H1 (cell line): ENCODE measurements around the gene FSIP1. TPM values are rescaled to one million over a fixed set of nuclear protein-coding genes. Genes with fewer than 3 reads are reported as not detected.

ENCODE experiments used
- CTCF ChIA-PET: fragments of 300-600 bp; sonication (Branson Sonifier 250); formaldehyde crosslinking; loops from one replicate; lab custom pipeline; 2021; ENCODE audit not compliant: partially characterized antibody; lab: Charles Lee
- POLR2A ChIA-PET: fragments of 300-600 bp; sonication (Branson Sonifier 250); formaldehyde crosslinking; loops from one replicate; lab custom pipeline; 2021; ENCODE audit warnings: inconsistent platforms; ENCODE audit not compliant: partially characterized antibody; lab: Charles Lee
- DNase-seq, 2 experiments: peaks; one replicate each; pipeline versions ENCODE4 v3.0.0 to v3.0.0-alpha.2; 2010 to 2022; ENCODE audit warnings: low spot score in 2 of 2, low read depth in 1 of 2, mixed read lengths in 1 of 2
- FAIRE-seq: peaks from 2 replicates; lab custom pipeline; 2011; peaks lifted over from hg19 to GRCh38; lab: Jason Lieb, UNC
- H2AFZ ChIP-seq: 2 replicates; pipeline ENCODE4 v1.8.1; 2012; ENCODE audit warnings: low read length, inconsistent platforms
- H2AK5ac ChIP-seq: 2 replicates; pipeline ENCODE4 v1.6.1; 2013; ENCODE audit warnings: low read depth, low read length
- H2BK120ac ChIP-seq: replicated peaks from 2 replicates; pipeline ENCODE3; 2013; ENCODE audit warnings: low read depth, low read length, inconsistent platforms
- H2BK12ac ChIP-seq: 2 replicates; pipeline ENCODE4 v1.6.1; 2013; ENCODE audit warnings: low read depth, low read length
- H2BK15ac ChIP-seq: 2 replicates; pipeline ENCODE4 v1.6.1; 2013; ENCODE audit warnings: low read length
- H2BK20ac ChIP-seq: 2 replicates; pipeline ENCODE4 v1.6.1; 2013; ENCODE audit warnings: low read length
- H2BK5ac ChIP-seq: 2 replicates; pipeline ENCODE4 v1.6.1; 2013; ENCODE audit warnings: low read depth, low read length
- H3K14ac ChIP-seq: 2 replicates; pipeline ENCODE4 v1.6.1; 2013; ENCODE audit warnings: inconsistent platforms; ENCODE audit not compliant: insufficient read length
- H3K18ac ChIP-seq: 2 replicates; pipeline ENCODE4 v1.6.1; 2013; ENCODE audit warnings: low read length; ENCODE audit errors: extremely low read depth
- H3K23ac ChIP-seq: 2 replicates; pipeline ENCODE4 v1.6.1; 2013; ENCODE audit warnings: inconsistent platforms; ENCODE audit not compliant: insufficient read length
- H3K23me2 ChIP-seq: 2 replicates; pipeline ENCODE4 v1.6.1; 2013; ENCODE audit warnings: low read depth, low read length
- H3K27ac ChIP-seq: 2 replicates; pipeline ENCODE4 v1.6.1; 2011; ENCODE audit warnings: low read depth, low read length, inconsistent platforms
- H3K27me3 ChIP-seq, 4 experiments: replicated peaks in 1 of 4; 1 replicate in 1 of 4; 2 replicates in 3 of 4; pipeline versions ENCODE4 v1.6.1 to v1.8.1; 2011 to 2013; ENCODE audit warnings: low read length in 3 of 4, mild to moderate bottlenecking in 3 of 4, inconsistent platforms in 2 of 4, mixed read lengths in 2 of 4, moderate library complexity in 1 of 4; ENCODE audit not compliant: control insufficient read depth in 3 of 4, insufficient read depth in 3 of 4; ENCODE audit errors: extremely low read depth in 1 of 4
- H3K36me3 ChIP-seq, 4 experiments: 2 replicates each; pipeline versions ENCODE4 v1.6.1 to v1.8.1; 2011 to 2013; ENCODE audit warnings: mild to moderate bottlenecking in 4 of 4, low read length in 3 of 4, moderate library complexity in 2 of 4, control low read depth in 1 of 4, inconsistent platforms in 1 of 4; ENCODE audit not compliant: insufficient read depth in 4 of 4, control insufficient read depth in 2 of 4
- H3K4ac ChIP-seq: replicated peaks from 2 replicates; pipeline ENCODE3; 2013; ENCODE audit warnings: low read length, low read depth, mixed read lengths, inconsistent platforms; ENCODE audit not compliant: insufficient read length
- H3K4me1 ChIP-seq, 4 experiments: replicated peaks in 1 of 4; 1 replicate in 1 of 4; 2 replicates in 3 of 4; pipeline versions ENCODE4 v1.6.1 to v1.8.1; 2011 to 2013; ENCODE audit warnings: low read length in 3 of 4, inconsistent platforms in 2 of 4, mixed read lengths in 1 of 4; ENCODE audit not compliant: insufficient read depth in 4 of 4, control insufficient read depth in 3 of 4
- H3K4me2 ChIP-seq, 2 experiments: 2 replicates each; pipeline versions ENCODE4 v1.6.1 to v1.8.1; 2011 to 2013; ENCODE audit warnings: low read depth in 2 of 2, low read length in 2 of 2, control low read depth in 1 of 2, inconsistent platforms in 1 of 2, mild to moderate bottlenecking in 1 of 2; ENCODE audit not compliant: insufficient read depth in 1 of 2
- H3K4me3 ChIP-seq, 4 experiments: fragments of 200-600, 300-600 bp in 1 of 4; sonication (generic), shearing (Covaris generic), sonication (Bioruptor Twin) in 1 of 4; 2 replicates each; pipeline versions ENCODE4 v1.5.1 to v1.8.1; 2011 to 2016; ENCODE audit warnings: low read length in 4 of 4, low read depth in 3 of 4, control low read depth in 2 of 4, inconsistent platforms in 2 of 4, mild to moderate bottlenecking in 2 of 4, mixed read lengths in 1 of 4, moderate library complexity in 1 of 4; ENCODE audit not compliant: insufficient read depth in 2 of 4; ENCODE audit errors: extremely low read depth in 1 of 4
- H3K56ac ChIP-seq: replicated peaks from 2 replicates; pipeline ENCODE3; 2013; ENCODE audit warnings: low read depth, mild to moderate bottlenecking, mixed read lengths, low read length, inconsistent platforms; ENCODE audit not compliant: insufficient read length
- H3K79me1 ChIP-seq: 2 replicates; pipeline ENCODE4 v1.6.1; 2013; ENCODE audit warnings: low read depth, low read length, control low read depth
- H3K79me2 ChIP-seq, 2 experiments: 2 replicates each; pipeline versions ENCODE4 v1.6.1 to v1.8.1; 2012 to 2013; ENCODE audit warnings: low read length in 2 of 2, mild to moderate bottlenecking in 2 of 2, inconsistent platforms in 1 of 2; ENCODE audit not compliant: insufficient read depth in 2 of 2, control insufficient read depth in 1 of 2
- H3K9ac ChIP-seq, 4 experiments: replicated peaks in 1 of 4; 1 replicate in 1 of 4; 2 replicates in 3 of 4; pipeline versions ENCODE4 v1.6.1 to v1.8.1; 2011 to 2013; ENCODE audit warnings: low read depth in 3 of 4, low read length in 3 of 4, control low read depth in 2 of 4, mild to moderate bottlenecking in 2 of 4, moderate library complexity in 2 of 4, inconsistent platforms in 1 of 4; ENCODE audit errors: extremely low read depth in 1 of 4
- H3K9me3 ChIP-seq, 2 experiments: 2 replicates each; pipeline versions ENCODE4 v1.6.1 to v1.8.1; 2012 to 2013; ENCODE audit warnings: mild to moderate bottlenecking in 2 of 2, moderate library complexity in 2 of 2, control low read depth in 1 of 2, inconsistent platforms in 1 of 2, low read depth in 1 of 2, low read length in 1 of 2, mixed read lengths in 1 of 2; ENCODE audit not compliant: insufficient read depth in 2 of 2
- H4K20me1 ChIP-seq, 2 experiments: replicated peaks in 1 of 2; 2 replicates each; pipeline versions ENCODE3 to v1.8.1; 2011 to 2013; ENCODE audit warnings: inconsistent platforms in 2 of 2, low read length in 2 of 2, mild to moderate bottlenecking in 1 of 2; ENCODE audit not compliant: insufficient read depth in 2 of 2, control insufficient read depth in 1 of 2
- H4K5ac ChIP-seq: 2 replicates; pipeline ENCODE4 v1.6.1; 2013; ENCODE audit warnings: low read length, low read depth, mixed read lengths, inconsistent platforms; ENCODE audit not compliant: insufficient read length
- H4K8ac ChIP-seq: 2 replicates; pipeline ENCODE4 v1.8.0; 2013; ENCODE audit warnings: mild to moderate bottlenecking, moderate library complexity, low read length, inconsistent platforms; ENCODE audit not compliant: insufficient read depth; ENCODE audit errors: extremely low read depth
- H4K91ac ChIP-seq: replicated peaks from 2 replicates; pipeline ENCODE3; 2013; ENCODE audit warnings: low read length, mixed read lengths, inconsistent platforms; ENCODE audit not compliant: insufficient read length
- CBX5 ChIP-seq: fragments of 300-800, 300-1000 bp; sonication (generic); IDR thresholded peaks from 2 replicates; pipeline ENCODE4 v1.7.1; 2016; ENCODE audit warnings: antibody characterized with exemption, low read length, low read depth
- E2F6 ChIP-seq: IDR thresholded peaks from 2 replicates; pipeline ENCODE4 v1.6.1; 2012; ENCODE audit warnings: inconsistent platforms
- JUND ChIP-seq: IDR thresholded peaks from 2 replicates; pipeline ENCODE4 v1.6.1; 2011; ENCODE audit warnings: mild to moderate bottlenecking, improper control_type of control experiment, low read length
- MAFK ChIP-seq: IDR thresholded peaks from 2 replicates; pipeline ENCODE4 v1.6.1; 2012; ENCODE audit warnings: low read depth, mild to moderate bottlenecking, improper control_type of control experiment, low read length
- NRF1 ChIP-seq: IDR thresholded peaks from 2 replicates; pipeline ENCODE4 v1.6.1; 2011; ENCODE audit warnings: mild to moderate bottlenecking, low read depth, low read length, improper control_type of control experiment
- SAP30 ChIP-seq: fragments of 300-600 bp; sonication (generic); IDR thresholded peaks from 2 replicates; pipeline ENCODE4 v1.7.1; 2012; ENCODE audit warnings: low read length, moderate library complexity, mild to moderate bottlenecking, inconsistent platforms; ENCODE audit not compliant: insufficient read depth, insufficient replicate concordance
- SIX5 ChIP-seq: IDR thresholded peaks from 2 replicates; pipeline ENCODE4 v1.6.1; 2011; ENCODE audit warnings: mild to moderate bottlenecking, low read depth, low read length
- SP1 ChIP-seq: IDR thresholded peaks from 2 replicates; pipeline ENCODE4 v1.6.1; 2011; ENCODE audit warnings: low read depth, low read length
- SUZ12 ChIP-seq: fragments of 200-600 bp; sonication (generic); IDR thresholded peaks from 2 replicates; pipeline ENCODE4 v1.6.1; 2012; ENCODE audit warnings: mild to moderate bottlenecking, inconsistent platforms, low read length, moderate library complexity, mixed read lengths
- TAF1 ChIP-seq: IDR thresholded peaks from 2 replicates; pipeline ENCODE4 v1.6.1; 2011; ENCODE audit warnings: mild to moderate bottlenecking, low read depth, low read length
- USF2 ChIP-seq: IDR thresholded peaks from 2 replicates; pipeline ENCODE4 v1.6.1; 2011; ENCODE audit warnings: low read length, improper control_type of control experiment
- WGBS, 2 experiments: shearing (Covaris generic) in 1 of 2; methylation state at CpG; one replicate each; pipeline versions ENCODE4 v1.1.6 to v1.1.7; 2013 to 2015; ENCODE audit warnings: low lambda C conversion rate in 2 of 2, mixed read lengths in 2 of 2, inconsistent platforms in 1 of 2, low coverage in 1 of 2, missing lambda C conversion rate in 1 of 2; ENCODE audit not compliant: insufficient replicate concordance in 2 of 2, insufficient coverage in 1 of 2, insufficient read length in 1 of 2; ENCODE audit errors: extremely low coverage in 1 of 2, missing lambda C conversion rate in 1 of 2; 5-methylcytosine and 5-hydroxymethylcytosine counted together
- polyA plus RNA-seq, 7 experiments: library from polyadenylated mRNA; depleted of rRNA in 3 of 7; stranded (reverse) in 5 of 7; unstranded in 2 of 7; fragments of >200 nt in 5 of 7; fragments of 200-250 nt in 2 of 7; gene quantifications; 1 replicate in 5 of 7; 2 replicates in 1 of 7; 4 replicates in 1 of 7; pipeline versions ENCODE4 v1.2.1 to v1.2.3, GENCODE V29; 2011 to 2013; ENCODE audit warnings: missing spikeins in 2 of 7, mixed read lengths in 2 of 7
- total RNA-seq: library from RNA; stranded (reverse); fragmentation: NEBNext Ultra II Directional; extraction: Animal tissue kit (Norgen Biotek cat#: 25700); gene quantifications from 2 replicates; pipeline ENCODE4 v1.2.1, GENCODE V29; 2021

The FSIP1 gene
- total and polyA plus RNA-seq, 2 of the 8 experiments (the other 6 are each of a cell fraction or from before 2014, with no cell fraction given): 0.18 to 1.3 TPM

DNA sequence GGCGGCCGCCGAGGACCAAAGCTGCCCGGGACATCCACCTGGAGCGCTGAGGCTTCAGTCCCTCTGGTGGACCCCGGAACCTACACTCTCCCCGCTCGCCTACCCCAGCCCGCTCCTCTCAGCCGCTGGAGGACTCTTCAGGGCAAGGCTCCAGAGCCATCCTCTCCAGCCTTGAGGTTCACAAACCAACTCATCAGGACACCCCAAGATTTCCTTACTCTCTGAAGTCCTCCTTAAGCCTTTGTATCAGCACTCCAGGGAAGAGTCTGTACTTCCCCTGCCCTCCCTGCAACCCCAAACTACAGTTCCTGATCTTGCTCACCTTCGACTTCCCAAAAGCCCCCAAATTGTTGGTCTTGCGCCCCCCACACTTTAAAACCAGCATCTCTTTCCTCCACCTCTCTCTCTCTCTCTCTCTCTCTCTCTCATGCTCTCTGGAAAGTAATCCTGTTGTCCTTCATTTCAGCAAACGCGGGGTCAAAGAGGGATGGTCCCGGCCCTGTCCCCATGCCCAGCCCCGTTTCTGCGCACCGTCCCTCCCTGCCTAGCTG, 201.3 kb downstream of the FSIP1 start:
- Histone ChIP-seq H3K79me1 (0 out of 2 replicates have a peak, but pooled peaks cover 3% of the 10 kb centered on the region), H4K20me1 (peaks cover 0 to 2% of the 10 kb centered on the region in 2 experiments), H3K9ac (peak overlapping the region; percentile 63 to 80 (median 76)), H2BK12ac (peak overlapping the region; percentile 30; the same call in 1 of the 2 replicates), H3K27ac (peak overlapping the region; percentile 57; the same call in 1 of the 2 replicates), H2BK5ac (no peak overlapping the region), H3K18ac (no peak overlapping the region; the same call in 1 of the 2 replicates), H3K79me2 (peaks cover 0 to 20% of the 10 kb centered on the region in 2 experiments; a peak in 2 of 4 replicates), H3K56ac (no peak overlapping the region), H4K5ac (no peak overlapping the region), H3K14ac (no peak overlapping the region), H3K9me3 (no peaks in the 10 kb centered on the region), H3K23ac (no peak overlapping the region), H4K91ac (no peak overlapping the region), H3K4me2 (peak overlapping the region; percentile 70 to 91), H2BK15ac (no peak overlapping the region), H3K4me3 (peak overlapping the region; percentile 58 to 81 (median 79)), H4K8ac (peak overlapping the region; percentile 85; the same call in 1 of the 2 replicates), H2AK5ac (no peak overlapping the region), H3K4ac (no peak overlapping the region), H2BK20ac (no peak overlapping the region), H3K36me3 (peaks cover 20 to 39% (median 30%) of the 10 kb centered on the region in 4 experiments), H2AFZ (no peak overlapping the region), H3K23me2 (peaks cover 10% of the 10 kb centered on the region), H3K4me1 (peaks cover 9 to 24% (median 11%) of the 10 kb centered on the region in 4 experiments), H3K27me3 (peaks cover 0 to 5% (median 0%) of the 10 kb centered on the region in 4 experiments; a peak in 2 of 7 replicates), H2BK120ac (no peak overlapping the region)
- 6% methylated on average over 18 of the region's 18 CpGs; no CpG with 5 or more reads in 1 of the 2 experiments for WGBS, 2 experiments
- ChIA-PET POLR2A (interaction anchor here (0.6 to 6.3 kb wide), 69 partner anchors 11 to 1155 kb away, joined by 3 to 117 read pairs (median 4); partner anchors contain the start of gene FSIP1), CTCF (interaction anchor here (0.6 to 3.5 kb wide), 25 partner anchors 10 to 1017 kb away, joined by 3 to 18 read pairs (median 5); partner anchors contain the start of gene RASGRP1)
- FAIRE-seq (no peak), DNase-seq (no peak)
- no peak for TF ChIP-seq NRF1
- no peak for TF ChIP-seq MAFK
- TF ChIP-seq USF2: peak; percentile 23; the same call in 1 of the 2 replicates
- peak; percentile 60 for TF ChIP-seq SAP30
- no peak for TF ChIP-seq E2F6
- TF ChIP-seq SP1: no peak
- no peak for TF ChIP-seq TAF1
- TF ChIP-seq CBX5: no peak
- no peak for TF ChIP-seq JUND
- TF ChIP-seq SUZ12: no peak
- TF ChIP-seq SIX5: no peak
